ENCODE measurements around the gene NAA80.

Gene NAA80, protein sequence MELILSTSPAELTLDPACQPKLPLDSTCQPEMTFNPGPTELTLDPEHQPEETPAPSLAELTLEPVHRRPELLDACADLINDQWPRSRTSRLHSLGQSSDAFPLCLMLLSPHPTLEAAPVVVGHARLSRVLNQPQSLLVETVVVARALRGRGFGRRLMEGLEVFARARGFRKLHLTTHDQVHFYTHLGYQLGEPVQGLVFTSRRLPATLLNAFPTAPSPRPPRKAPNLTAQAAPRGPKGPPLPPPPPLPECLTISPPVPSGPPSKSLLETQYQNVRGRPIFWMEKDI

DNA sequence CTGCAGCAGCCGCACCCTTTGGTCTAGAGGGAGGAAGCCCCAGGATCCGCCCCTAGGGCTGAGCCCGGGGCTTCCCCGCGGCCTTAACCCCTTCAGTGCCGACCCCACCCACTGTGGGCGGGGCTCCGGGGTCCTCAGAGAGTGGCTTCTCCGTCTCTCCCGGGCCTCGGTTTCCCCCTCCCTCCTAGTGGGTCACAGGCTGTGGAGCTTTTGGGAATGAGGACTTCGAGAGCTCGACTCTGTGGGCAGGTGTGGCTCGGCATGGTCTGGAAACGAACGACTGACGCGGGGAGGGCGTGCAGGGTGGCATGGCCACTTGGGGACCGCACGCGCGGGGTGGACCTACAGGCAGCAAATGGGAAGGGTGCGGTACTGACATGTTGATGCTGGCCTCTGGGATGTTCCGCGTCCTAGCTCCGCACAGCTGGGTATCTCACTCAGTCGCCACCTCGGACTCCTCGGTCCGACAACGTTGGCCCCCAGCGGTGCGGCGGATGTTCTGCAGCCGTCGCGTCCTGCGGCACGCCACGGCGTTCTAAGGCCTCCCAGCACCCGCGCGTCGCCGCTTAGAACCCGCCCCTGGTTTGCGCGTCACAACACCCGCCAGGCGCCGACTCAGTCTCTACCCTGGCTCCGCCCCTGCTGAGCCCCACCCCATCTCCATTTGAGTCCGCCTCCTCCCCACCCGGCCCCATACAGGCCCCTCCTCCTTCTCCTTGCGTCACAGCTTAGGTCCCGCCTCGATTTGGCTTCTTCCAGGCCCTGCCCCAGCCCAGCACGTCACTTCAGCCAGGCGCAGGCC, at the start of gene NAA80, which contains the start of gene HYAL3:
NAA80 (minus strand) TSS at position 570 of the 802 bp plus-strand sequence. CDS start 1,942 bp downstream, outside the sequence.
HYAL3 (minus strand) TSS at position 570 of the 802 bp plus-strand sequence. CDS start 3,803 bp downstream, outside the sequence.
- Histone ChIP-seq H3K27ac (peak within 1 kb of the TSS; percentile 73), H3K27me3 (ENCODE audit: insufficient read depth, low read depth, severe bottlenecking) (no peaks in the 10 kb centered on the region), H3K36me3 (no peaks in the 10 kb centered on the region), H3K4me3 (ENCODE audit: low read depth, low read length) (peak within 1 kb of the TSS; percentile 86), H3K9me3 (ENCODE audit: severe bottlenecking) (no peaks in the 10 kb centered on the region)
- TF ChIP-seq, protein P1, sequence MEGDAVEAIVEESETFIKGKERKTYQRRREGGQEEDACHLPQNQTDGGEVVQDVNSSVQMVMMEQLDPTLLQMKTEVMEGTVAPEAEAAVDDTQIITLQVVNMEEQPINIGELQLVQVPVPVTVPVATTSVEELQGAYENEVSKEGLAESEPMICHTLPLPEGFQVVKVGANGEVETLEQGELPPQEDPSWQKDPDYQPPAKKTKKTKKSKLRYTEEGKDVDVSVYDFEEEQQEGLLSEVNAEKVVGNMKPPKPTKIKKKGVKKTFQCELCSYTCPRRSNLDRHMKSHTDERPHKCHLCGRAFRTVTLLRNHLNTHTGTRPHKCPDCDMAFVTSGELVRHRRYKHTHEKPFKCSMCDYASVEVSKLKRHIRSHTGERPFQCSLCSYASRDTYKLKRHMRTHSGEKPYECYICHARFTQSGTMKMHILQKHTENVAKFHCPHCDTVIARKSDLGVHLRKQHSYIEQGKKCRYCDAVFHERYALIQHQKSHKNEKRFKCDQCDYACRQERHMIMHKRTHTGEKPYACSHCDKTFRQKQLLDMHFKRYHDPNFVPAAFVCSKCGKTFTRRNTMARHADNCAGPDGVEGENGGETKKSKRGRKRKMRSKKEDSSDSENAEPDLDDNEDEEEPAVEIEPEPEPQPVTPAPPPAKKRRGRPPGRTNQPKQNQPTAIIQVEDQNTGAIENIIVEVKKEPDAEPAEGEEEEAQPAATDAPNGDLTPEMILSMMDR (IDR thresholded peaks at IDR 0.05; ENCODE audit: low read depth, low read length) = peak; percentile 37
- DNase-seq = peak; percentile 99

DNA sequence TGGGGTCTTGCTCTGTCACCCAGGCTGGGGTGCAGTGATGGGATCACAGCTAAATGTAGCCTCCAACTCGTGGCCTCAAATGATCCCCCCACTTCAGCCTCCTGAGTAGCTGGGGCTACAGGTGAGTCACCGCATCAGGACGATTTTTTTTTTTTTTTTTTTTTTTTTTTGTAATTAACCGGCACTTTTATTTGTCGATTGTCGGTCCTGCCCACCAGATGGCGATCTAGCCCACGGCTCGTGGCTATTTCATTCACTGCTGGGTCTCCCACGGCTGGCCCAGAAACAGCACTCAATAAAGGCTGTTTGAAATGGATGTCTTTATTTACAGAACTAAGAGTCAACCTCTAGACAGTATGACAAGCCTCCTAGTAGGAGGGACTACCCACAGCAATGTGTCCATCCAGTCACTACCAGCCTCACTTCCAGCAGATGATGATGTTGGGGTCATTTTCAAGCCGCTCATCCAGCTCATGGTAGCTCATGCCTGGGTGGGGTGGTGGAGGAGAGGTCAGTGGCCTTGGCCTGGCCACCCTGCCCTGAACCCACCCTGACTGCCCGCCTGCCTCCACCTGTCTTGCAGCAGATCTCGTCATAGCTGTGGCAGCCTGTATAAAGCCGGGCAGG, 48.1 kb upstream of the NAA80 start:
- peak; percentile 66 for DNase-seq

DNA sequence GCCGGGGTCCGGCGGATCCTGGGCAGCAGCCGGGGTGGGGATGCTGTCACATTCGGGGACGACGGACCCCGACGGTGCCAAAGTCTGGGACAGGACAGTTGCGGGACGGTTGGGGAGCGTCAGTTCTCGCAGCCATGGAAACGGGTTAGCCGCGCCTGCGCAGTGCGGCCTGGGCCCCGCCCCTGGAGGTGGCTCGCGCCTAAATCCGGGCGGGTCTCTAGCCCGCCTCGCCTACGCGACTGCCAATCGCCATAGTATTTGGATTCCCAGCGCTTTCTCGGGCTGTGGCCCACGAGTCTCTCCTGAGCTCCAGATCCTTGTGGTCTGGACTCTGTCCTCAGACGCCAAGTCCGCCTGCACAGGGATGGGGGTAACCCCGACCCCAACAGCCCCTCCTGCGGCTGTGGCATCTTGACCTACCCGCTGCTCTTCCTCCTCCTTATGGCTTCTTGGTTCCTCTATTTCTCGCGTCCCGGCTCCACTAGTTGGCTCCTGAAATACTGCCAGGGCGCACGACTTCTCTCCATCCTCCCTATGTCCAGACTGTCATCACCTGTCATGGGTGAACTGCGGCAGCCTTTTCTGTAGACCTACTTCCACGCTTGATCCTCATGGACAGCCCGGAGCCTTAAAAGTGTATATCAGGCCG, 46.5 kb upstream of the NAA80 start, which contains the start of gene ZMYND10:
ZMYND10 (minus strand) TSS at position 147 of the 649 bp plus-strand sequence. CDS start 153 bp downstream, outside the sequence.
- DNase-seq = peak; percentile 84
- peaks cover 28% of the 10 kb centered on the region for H3K36me3 ChIP-seq
- TF ChIP-seq, protein P1 (IDR thresholded peaks at IDR 0.05; ENCODE audit: low read depth, low read length) = no peak
- no peaks in the 10 kb centered on the region for H3K9me3 ChIP-seq (ENCODE audit: severe bottlenecking)
- no peaks in the 10 kb centered on the region for H3K27me3 ChIP-seq (ENCODE audit: insufficient read depth, low read depth, severe bottlenecking)
- H3K27ac ChIP-seq = no peak within 1 kb of the TSS
- H3K4me3 ChIP-seq (ENCODE audit: low read depth, low read length) = peak within 1 kb of the TSS; percentile 46

More for the DNA sequence above, 48.1 kb upstream of the NAA80 start:
- no peak overlapping the region for H3K27ac ChIP-seq
- H3K9me3 ChIP-seq (ENCODE audit: severe bottlenecking) = no peaks in the 10 kb centered on the region
- H3K4me3 ChIP-seq (ENCODE audit: low read depth, low read length) = no peak overlapping the region
- H3K36me3 ChIP-seq = peaks cover 28% of the 10 kb centered on the region
- H3K27me3 ChIP-seq (ENCODE audit: insufficient read depth, low read depth, severe bottlenecking) = no peaks in the 10 kb centered on the region
- TF ChIP-seq, protein P1 (IDR thresholded peaks at IDR 0.05; ENCODE audit: low read depth, low read length) = peak; percentile 51

DNA sequence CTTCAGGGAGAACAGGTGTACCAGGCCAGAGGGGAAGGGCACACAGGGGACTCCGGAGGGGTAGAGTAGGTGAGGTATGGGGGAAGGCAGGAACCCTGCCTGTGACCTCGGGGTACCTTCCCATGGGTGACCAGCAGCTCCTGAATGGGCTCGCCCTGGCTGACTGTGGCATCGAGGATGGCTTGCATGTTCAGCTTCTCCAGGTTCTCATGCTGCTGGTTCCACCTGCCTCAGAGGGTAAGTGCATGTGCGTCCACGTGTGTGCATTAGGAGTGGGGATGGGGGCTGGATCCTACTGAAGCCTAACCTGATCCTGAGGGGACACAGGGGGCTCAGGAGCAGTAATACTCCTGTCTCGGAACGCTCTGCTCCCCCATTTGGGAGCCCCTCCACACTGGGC, 45.8 kb upstream of the NAA80 start:
- TF ChIP-seq, protein P1 (IDR thresholded peaks at IDR 0.05; ENCODE audit: low read depth, low read length) = no peak
- H3K36me3 ChIP-seq = peaks cover 28% of the 10 kb centered on the region
- no peaks in the 10 kb centered on the region for H3K9me3 ChIP-seq (ENCODE audit: severe bottlenecking)
- H3K27me3 ChIP-seq (ENCODE audit: insufficient read depth, low read depth, severe bottlenecking) = no peaks in the 10 kb centered on the region
- H3K27ac ChIP-seq = no peak overlapping the region
- DNase-seq = no peak
- peak overlapping the region; percentile 46 for H3K4me3 ChIP-seq (ENCODE audit: low read depth, low read length)

Measured in WERI-Rb-1 (cell line).